ENCODE measurements around the gene BCL6B. TPM values are rescaled to one million over a fixed set of nuclear protein-coding genes. Genes with fewer than 3 reads are reported as not detected.

The BCL6B gene
- total and polyA plus RNA-seq, 2 experiments from 2014 or later, result 1.7 TPM; not detected in 1

DNA sequence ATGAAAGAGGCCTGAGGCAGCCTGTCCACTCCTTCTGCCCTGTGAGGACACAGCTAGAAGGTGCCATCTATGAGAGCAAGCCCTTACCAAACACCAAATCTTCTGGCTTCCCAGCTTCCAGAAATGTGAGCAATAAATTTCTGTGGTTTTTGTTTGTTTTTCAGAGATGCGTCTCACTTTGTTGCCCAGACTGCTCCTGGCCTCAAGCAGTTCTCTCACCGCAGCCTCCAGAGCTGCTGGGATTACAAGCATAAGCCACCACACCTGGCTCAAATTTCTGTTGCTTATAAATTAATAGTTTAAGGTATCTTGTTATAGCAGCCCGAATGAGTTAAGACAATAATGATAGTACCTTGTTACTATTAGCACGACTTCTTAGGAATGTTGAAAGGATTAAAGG is 33.5 kb downstream of the BCL6B start:
- no peak for DNase-seq (ENCODE audit: low read depth in 1 of 2, low spot score in 1 of 2)
- Histone ChIP-seq H3K4me3 (no peak overlapping the region), H3K27ac (no peak overlapping the region), H3K9me3 (ENCODE audit: low read depth) (no peaks in the 10 kb centered on the region), H3K36me3 (no peaks in the 10 kb centered on the region), H3K4me1 (ENCODE audit: low read depth) (no peaks in the 10 kb centered on the region), H3K27me3 (no peaks in the 10 kb centered on the region)
- TF ChIP-seq, protein P1, sequence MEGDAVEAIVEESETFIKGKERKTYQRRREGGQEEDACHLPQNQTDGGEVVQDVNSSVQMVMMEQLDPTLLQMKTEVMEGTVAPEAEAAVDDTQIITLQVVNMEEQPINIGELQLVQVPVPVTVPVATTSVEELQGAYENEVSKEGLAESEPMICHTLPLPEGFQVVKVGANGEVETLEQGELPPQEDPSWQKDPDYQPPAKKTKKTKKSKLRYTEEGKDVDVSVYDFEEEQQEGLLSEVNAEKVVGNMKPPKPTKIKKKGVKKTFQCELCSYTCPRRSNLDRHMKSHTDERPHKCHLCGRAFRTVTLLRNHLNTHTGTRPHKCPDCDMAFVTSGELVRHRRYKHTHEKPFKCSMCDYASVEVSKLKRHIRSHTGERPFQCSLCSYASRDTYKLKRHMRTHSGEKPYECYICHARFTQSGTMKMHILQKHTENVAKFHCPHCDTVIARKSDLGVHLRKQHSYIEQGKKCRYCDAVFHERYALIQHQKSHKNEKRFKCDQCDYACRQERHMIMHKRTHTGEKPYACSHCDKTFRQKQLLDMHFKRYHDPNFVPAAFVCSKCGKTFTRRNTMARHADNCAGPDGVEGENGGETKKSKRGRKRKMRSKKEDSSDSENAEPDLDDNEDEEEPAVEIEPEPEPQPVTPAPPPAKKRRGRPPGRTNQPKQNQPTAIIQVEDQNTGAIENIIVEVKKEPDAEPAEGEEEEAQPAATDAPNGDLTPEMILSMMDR (IDR thresholded peaks at IDR 0.05; ENCODE audit: low read depth, low read length), result no peak

DNA sequence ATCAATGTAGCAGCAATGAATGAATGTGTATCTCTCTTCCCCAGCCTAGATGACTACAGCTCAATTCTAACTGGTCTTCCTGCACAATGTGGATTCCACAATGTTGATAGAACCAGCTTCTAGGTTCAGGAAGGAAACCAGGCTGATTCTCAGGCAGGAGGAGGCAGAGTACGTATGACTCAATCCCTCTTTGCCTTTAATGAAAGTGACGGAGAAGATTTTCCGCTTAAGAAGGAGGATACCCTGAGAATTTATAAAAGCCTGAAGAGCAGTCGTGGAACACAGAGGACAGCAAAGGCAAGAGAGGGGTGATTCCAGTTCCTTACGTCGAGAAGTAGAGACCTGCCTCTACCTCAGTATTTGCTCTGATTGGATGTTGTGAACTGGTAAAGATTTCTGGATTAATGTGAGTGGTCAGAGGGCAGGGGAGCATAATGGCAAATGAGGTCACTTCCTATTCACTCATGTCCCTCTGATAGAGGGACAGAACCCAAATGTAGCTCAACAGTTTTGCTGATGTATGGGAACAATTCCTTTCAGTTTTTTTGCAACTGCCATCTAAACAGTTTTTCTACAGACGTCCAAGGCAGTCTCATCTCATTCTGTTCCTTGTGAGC is 36.1 kb downstream of the BCL6B start:
- Histone ChIP-seq H3K27me3 (no peaks in the 10 kb centered on the region), H3K4me3 (no peak overlapping the region), H3K36me3 (no peaks in the 10 kb centered on the region), H3K9me3 (ENCODE audit: low read depth) (no peaks in the 10 kb centered on the region), H3K4me1 (ENCODE audit: low read depth) (no peaks in the 10 kb centered on the region), H3K27ac (no peak overlapping the region)
- TF ChIP-seq, protein P1 (IDR thresholded peaks at IDR 0.05; ENCODE audit: low read depth, low read length), result no peak
- DNase-seq (ENCODE audit: low read depth in 1 of 2, low spot score in 1 of 2), result peak in 1 of 2 donors; percentile 55

DNA sequence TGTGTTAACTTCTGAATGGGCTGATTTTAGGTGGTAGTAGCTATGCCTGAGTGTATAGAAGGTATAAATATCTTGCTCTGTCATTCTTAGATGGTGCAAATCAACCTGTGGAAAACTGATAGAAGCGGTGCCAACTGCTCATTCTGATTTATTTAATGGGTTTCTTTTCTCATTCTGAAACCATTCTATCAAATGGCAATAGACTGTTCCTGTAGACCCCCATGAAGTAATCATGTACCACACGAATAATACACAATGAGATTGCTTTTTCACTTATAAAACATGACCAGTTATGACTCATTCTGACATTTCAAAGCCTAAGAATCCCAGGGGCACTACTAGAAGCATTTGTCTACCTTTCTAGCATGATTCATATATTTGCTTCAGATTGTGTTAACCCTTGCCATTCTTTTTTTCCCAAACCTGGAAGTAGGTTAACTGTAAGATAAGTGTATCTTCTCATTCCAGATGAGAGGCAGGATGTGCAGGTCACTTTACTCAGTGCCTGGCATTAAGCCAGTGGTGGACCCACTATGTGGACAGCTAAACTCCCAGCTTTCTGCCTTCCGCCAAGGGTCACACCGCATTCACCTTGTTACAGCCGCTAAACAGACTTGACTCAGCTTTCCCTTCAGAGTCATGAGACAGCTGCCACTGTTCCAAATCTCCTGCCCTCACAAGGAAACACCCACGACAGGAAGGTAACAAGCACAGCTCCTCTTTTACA is 37.5 kb downstream of the BCL6B start:
- no peaks in the 10 kb centered on the region for H3K4me1 ChIP-seq (ENCODE audit: low read depth)
- no peak overlapping the region for H3K4me3 ChIP-seq
- DNase-seq (ENCODE audit: low read depth in 1 of 2, low spot score in 1 of 2), result peak in 1 of 2 donors; percentile 62
- no peaks in the 10 kb centered on the region for H3K36me3 ChIP-seq
- H3K9me3 ChIP-seq (ENCODE audit: low read depth), result no peaks in the 10 kb centered on the region
- no peaks in the 10 kb centered on the region for H3K27me3 ChIP-seq
- TF ChIP-seq, protein P1 (IDR thresholded peaks at IDR 0.05; ENCODE audit: low read depth, low read length), result no peak
- no peak overlapping the region for H3K27ac ChIP-seq

DNA sequence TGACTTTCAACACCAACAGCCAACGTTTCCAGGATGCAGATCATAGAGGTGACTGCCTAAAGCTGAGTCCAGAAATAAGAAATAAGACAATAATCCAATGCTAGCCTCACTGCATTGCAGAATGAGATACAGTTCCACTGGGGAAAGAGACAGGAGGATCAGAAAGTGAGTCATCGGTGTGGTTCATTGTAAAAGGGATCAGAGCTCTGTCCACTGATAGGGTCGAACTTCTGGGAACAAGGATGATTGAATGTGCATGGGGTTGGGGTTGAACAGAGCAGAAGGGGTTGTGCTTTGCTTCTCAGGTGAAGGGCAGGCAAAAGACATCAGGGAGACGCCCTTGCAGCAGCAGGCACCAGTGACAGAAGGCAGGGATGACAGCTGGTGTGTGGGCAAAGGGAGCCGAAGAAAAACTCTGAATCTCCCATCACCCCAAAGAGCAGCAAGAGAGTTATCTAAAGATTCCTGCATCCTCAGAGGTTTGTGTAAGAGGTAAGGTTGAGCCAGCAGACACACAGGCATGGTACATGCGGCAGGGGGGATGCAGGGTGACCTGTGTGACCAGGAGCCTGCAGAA is 40.8 kb downstream of the BCL6B start:
- Histone ChIP-seq H3K27ac (no peak overlapping the region), H3K27me3 (no peaks in the 10 kb centered on the region), H3K4me3 (no peak overlapping the region), H3K4me1 (ENCODE audit: low read depth) (no peaks in the 10 kb centered on the region), H3K9me3 (ENCODE audit: low read depth) (no peaks in the 10 kb centered on the region), H3K36me3 (no peaks in the 10 kb centered on the region)
- DNase-seq (ENCODE audit: low read depth in 1 of 2, low spot score in 1 of 2), result no peak
- TF ChIP-seq, protein P1 (IDR thresholded peaks at IDR 0.05; ENCODE audit: low read depth, low read length), result no peak

DNA sequence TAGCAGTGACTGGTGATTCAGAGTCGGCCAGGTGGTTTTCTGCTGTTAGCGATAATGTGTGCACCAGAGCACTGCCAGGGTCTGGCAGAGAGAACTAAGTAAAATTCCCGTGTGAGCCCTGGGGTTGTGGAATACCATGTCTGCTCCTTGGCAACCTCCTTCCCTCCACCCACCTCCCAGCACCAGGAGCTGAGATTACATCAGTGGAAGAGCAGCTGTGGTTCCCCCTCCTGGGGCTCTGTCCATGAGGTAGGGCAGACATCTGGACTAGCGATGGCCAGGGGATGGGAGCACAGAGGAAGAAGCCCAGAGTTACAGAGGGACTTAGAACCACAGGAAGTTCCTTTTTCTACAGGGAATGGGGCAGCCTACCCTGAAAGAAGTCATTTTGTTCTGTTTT is 41.4 kb downstream of the BCL6B start:
- no peak for DNase-seq (ENCODE audit: low read depth in 1 of 2, low spot score in 1 of 2)
- no peaks in the 10 kb centered on the region for H3K36me3 ChIP-seq
- no peak overlapping the region for H3K4me3 ChIP-seq
- H3K27ac ChIP-seq, result no peak overlapping the region
- H3K27me3 ChIP-seq, result no peaks in the 10 kb centered on the region
- H3K9me3 ChIP-seq (ENCODE audit: low read depth), result no peaks in the 10 kb centered on the region
- TF ChIP-seq, protein P1 (IDR thresholded peaks at IDR 0.05; ENCODE audit: low read depth, low read length), result no peak
- H3K4me1 ChIP-seq (ENCODE audit: low read depth), result no peaks in the 10 kb centered on the region

All from cardiac muscle cell (in vitro differentiated cells and primary cell).